NCI-H2196 treated with DMSO at 0.1 percent for 48 hours (cell line): ENCODE measurements around the gene CD2AP.
"Not testable (repeated sequence)": the region's sequence is repeated elsewhere in the genome, so short reads cannot be mapped to it uniquely, and the experiment has no call there.

Experiments used
- DNase-seq: peaks from one replicate; lab custom pipeline; 2025; ENCODE audit not compliant: unreplicated experiment; lab: John Stamatoyannopoulos, UW

The CD2AP gene, protein sequence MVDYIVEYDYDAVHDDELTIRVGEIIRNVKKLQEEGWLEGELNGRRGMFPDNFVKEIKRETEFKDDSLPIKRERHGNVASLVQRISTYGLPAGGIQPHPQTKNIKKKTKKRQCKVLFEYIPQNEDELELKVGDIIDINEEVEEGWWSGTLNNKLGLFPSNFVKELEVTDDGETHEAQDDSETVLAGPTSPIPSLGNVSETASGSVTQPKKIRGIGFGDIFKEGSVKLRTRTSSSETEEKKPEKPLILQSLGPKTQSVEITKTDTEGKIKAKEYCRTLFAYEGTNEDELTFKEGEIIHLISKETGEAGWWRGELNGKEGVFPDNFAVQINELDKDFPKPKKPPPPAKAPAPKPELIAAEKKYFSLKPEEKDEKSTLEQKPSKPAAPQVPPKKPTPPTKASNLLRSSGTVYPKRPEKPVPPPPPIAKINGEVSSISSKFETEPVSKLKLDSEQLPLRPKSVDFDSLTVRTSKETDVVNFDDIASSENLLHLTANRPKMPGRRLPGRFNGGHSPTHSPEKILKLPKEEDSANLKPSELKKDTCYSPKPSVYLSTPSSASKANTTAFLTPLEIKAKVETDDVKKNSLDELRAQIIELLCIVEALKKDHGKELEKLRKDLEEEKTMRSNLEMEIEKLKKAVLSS

DNA sequence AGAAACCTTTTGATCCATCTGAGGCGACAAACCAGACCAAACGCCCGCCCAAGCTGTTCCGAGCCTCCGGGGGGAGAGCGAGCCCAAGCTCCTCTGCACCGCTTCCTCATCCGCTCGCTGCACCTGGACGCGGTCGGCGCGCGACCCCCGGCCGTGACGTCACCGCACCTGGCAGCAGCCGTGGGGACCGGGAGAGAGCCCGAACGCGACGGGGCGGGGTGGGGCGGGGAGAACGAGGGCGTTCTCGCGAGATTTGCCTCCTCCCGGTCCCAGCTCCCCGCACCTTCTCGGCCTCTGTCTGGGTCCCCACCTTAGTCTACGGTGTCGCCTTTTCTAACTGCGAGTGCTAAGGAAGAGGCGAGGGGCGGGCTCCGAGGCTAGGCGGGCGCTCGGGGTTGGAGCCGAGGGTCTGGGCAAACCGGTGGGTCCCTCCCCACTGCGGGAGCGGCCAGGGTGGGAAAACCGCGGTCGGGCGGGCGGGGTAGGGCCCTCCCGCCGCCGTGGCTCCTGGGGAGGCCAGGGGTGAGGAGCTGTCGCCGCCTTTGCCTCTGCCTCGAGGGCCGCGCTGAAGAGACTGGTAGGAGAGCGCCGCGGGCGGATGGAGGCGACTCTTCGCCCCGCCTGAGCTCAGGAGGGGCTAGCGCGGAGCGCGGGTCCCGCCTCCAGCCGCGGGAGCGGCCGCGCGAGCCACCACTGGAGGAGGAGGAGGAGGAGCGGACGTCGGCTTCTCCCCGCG is at the start of gene CD2AP:
CD2AP (plus strand) TSS at position 293 of the 736 bp plus-strand sequence. CDS start 456 bp downstream, outside the sequence.
- peak; percentile 80 for DNase-seq

DNA sequence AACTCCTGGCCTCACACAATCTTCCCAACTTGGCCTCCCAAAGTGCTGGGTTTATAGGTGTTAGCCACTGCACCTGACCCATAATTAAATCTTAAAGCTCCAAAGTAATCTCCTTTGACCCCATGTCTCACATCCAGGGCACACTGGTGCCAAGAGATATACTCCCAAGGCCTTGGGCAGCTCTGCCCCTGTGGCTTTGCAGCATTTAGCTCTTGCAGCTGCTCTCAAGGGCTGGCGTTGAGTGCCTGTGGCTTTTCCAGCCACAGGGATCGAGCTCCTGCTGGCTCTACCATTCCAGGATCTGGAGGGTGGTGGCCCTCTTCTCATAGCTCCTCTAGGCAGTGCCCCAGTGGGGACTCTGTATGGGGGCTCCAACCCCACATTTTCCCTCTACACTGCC is 49.3 kb upstream of the CD2AP start:
- no peak for DNase-seq

DNA sequence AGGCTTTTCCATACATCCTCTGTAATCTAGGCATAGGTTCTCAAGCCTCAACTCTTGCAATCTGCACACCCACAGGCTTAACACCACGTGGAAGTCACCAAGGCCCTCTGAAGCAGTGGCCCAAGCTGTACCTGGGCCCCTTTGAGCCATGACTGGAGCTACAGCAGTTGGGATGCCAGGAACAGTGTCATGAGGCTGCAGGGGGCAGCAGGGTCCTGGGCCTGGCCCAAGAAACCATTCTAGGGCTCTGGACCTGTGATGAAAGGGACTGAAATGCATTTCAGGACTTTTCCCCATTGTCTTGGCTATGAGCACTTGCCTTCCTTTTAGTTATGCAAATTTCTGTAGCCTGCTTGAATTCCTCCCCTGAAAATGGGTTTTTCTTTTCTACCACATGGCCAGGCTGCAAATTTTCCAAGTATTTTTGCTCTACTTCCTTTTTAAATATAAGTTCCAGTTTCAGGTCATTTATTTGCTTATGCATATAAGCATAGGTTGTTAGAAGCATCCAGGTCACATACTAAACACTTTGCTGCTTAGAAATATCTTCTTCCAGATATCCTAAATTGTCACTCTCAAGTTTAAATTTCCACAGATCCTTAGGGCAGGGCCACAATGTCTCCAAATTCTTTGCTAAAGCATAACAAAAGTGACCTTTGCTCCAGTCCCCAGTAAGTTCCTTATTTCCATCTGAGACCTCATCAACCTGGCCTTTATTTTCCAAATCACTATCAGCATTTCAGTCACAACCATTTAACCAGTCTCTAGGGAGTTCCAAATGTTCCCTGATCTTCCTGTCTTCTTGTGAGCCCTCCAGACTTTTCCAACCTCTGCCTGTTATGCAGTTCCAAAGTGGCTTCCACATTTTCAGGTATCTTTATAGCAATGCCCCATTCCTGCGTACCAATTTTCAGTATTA is 48.6 kb upstream of the CD2AP start:
- DNase-seq: no peak

DNA sequence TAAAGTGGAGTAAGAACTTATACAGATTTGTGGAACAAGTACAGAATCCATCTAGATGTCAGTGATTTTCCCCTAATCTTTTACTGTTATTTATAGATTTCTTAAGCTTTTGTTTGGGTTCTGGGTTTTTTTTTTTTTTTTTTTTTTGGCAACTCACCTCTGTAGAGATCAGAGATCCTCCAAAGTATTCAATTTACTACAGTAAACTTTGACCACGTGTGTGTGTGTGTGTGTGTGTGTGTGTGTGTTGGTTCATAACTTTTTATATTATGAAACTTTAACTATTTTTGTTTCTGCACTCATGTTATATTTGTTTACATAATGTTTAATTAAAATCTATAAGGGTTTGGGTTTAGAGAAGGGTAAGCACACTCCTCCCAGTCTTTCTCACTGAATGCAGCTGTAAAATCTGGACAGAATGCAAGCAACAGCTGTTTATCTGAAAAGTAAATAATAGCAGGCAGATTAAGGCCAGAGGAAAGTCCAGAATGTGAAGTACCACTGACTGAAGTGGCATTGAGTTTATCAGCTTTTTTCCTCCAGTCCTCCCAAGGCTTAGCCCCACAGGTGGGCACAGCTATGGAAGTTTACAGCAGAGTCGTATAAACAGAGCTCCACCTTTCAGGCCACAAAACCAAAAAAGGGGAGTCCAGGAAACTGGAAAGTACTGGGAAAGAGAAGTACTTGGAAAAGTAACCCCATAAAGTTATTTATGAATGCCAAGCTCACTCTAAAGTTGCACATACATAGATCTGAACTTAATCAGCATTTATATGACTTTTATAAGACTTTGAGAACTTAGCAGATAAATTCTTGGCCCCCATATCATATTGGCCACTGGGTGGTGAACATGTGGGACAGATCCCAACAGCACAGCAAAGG is 43.0 kb upstream of the CD2AP start:
- DNase-seq: no peak

DNA sequence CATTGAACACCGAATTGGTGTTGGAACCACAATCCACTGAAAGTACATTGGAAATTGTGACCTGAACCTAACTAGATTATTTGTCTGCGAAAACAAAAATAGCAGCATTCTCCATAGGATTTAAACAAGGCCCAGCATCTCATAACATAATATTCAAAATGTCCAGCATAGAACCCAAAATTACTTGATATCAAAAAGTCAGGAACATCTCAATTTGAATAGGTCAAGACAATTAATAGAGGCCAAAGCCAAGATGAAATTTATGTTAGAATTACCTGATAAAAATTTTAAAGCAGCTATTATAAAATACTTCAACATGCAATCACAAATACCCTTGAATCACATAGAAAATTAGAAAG is 42.4 kb upstream of the CD2AP start:
- no peak for DNase-seq

DNA sequence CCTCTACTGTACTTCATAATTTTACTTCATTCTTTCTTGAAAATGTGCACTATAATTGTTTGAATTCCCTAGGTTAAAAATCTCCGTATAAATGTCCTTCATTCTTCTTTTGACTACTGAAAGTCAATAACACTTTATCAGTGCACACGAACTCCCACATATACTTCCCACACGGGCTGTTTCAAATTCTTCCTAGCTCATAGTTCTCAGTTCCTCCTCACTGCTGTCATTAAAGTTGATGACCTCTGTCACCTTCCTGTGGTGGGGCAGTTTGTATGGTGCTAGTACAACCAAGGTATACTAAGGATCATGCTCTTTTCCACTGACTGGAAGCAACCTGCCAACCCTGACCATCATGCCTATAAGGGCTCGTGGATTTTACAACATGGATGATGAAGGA is 40.0 kb upstream of the CD2AP start:
- no peak for DNase-seq

DNA sequence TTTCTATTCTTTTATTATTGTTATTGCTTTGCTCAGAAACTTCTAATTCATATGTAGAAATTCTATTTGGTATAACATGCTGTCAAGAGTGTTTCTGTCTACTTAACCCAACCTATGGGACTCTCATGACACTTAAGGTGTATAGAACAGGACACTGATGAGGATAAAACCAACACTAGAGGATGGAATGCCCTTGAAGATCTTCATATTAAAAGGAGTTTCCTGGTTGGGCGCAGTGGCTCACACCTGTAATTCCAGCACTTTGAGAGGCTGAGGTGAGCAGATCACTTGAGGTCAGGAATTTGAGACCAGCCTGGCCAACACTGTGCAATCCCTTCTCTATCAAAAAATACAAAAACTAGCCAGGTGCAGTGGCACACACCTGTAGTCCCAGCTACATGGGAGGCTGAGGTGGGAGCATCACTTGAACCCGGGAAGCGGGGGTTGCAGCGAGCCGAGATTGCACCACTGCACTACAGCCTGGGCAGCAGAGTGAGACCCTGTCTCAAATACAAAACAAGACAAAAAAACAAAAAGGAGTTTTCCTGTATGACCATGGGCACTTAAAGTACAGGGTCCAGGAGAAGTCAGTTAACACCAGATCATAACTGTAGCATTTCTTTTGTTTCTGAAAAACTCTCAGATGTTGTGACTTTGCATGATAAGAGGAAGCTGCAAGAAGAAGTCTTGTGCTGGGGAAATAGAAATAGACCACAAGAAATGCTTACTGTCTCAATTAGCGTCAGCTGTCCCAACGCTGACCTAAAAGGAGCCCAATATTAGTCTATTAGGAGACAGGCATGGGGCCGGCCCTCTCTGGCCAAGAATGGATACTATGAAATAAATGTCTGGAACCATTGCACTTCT is 38.9 kb upstream of the CD2AP start:
- DNase-seq: no peak

DNA sequence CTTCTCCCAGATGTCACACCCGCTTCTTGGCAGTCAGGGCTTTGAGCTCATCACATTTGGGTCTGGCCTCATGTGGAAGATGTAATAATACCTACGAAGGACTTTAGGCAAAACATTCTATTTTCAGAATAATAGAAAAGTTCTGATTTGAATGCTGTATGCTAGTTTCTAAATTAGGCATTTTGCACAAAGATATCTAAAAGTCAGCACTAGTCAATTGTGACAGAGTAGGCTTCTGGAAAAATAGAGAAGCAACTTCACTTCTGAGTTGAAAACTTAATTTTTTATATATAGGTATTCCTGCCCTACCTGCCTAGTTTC is 38.3 kb upstream of the CD2AP start:
- DNase-seq: no peak

DNA sequence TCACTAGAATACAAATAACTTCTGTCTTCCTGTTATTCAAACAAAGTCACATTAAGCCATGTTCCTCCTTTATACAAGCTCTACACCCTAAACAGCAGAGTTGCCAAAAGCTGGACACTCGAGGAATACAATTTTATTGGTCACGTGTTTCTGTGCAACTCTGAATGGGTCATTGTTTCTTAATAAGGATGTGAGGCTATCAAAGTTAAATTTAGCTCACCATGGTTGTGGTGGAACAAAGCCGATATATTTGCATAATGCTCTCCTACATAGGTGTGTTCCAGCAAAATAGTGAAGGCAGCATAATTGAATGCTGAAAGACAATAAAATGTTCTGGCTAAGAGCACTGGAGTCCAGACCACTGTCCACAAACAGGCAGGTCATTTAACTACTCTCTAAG is 36.9 kb upstream of the CD2AP start:
- peak; percentile 68 for DNase-seq

DNA sequence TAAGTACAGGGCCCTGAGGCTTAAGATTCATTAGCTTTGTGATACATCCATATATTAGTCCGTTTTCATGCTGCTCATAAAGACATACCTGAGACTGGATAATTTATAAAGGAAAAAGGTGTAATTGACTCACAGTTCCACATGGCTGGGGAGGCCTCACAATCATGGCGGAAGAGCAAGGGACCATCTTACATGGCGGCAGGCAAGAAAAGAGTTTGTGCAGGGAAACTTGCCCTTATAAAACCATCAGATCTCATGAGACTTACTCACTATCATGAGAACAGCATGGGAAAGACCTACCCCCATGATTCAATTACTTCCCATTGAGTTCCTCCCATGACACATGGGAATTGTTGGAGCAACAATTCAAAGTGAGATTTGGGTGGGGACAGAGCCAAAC is 32.6 kb upstream of the CD2AP start:
- DNase-seq: not testable (repeated sequence)

DNA sequence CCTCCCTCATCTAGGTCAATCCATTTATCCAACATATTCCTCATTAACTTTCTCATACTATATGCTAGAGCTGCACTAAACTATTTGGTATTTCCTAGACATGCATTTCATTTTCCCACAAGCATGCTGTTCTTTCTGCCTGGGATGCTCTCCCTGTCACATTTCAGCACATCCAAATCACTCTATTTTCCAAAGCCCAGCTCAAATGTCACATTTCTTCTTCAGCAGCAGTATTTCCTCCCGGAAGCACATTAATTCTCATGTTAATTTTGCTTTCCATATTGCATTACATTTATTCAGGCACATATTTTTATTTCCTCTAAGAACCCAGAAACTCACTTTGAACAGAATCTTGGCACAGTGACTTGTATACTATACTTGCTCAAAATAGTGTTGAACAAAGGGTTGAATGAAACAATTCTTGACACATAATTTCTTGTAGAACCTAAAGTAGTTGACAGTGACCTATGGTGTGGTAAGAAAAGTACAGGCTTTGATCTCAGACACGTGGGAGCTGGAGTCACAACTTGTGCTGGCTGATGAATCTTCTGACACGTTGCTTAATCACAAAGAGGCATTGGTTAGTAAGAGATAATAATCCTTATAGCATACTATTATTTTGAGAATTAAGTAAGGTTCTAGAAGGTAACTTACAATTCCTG is 30.8 kb upstream of the CD2AP start:
- DNase-seq: no peak

DNA sequence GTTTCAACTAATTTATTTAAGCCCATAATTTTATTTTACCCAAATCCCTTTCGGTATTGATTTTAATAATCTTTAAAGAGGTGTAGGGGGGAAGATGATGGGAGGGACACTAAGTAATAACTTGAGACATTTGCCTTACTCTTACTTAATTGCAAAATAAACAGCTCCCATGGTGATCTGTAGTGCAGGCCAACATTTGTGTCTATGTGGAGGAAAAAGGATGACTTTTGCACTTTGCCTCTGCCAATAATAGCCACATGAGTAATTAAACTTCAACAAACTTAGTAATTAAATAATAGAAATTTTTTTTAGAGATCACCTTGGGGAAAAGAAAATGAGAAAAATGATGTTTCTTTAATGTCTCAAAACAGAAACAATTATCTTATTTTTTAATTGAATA is 29.9 kb upstream of the CD2AP start:
- no peak for DNase-seq

DNA sequence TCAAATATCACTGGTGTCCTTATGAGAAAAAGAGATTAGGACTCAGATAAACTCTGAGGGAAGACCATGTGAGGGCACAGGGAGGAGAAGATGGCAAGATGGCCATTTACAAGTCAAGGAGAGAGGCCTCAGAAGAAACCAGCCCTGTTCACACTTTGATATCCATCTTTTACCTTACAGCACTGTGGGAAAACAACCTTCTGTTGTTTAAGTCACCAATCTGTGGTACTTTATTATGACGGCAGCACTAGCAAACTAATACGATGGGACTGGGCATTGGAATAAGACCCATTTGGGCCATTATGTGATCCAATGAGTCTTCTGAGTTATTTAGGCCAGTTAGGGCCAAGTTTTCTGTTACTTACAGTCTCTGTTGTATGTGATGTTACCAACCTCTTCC is 26.4 kb upstream of the CD2AP start:
- DNase-seq: no peak

DNA sequence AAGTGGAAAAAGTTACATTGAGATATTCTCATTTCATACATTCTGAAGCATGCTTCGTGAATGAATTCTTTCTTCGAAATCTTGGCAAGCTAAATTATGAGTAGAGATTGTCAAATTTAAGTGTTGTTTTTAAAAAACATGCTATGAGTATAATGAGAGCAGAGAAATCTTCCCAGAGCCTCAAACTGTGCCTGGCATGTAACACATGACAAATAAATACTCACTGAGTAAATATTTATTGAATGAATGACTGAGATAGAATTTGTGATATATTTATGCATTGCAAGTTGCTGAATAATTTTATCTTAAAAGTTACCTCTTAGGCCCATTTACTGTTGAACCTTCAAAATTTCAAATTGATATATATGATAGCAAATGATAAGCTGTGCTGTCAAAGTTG is 24.7 kb upstream of the CD2AP start:
- DNase-seq: no peak

DNA sequence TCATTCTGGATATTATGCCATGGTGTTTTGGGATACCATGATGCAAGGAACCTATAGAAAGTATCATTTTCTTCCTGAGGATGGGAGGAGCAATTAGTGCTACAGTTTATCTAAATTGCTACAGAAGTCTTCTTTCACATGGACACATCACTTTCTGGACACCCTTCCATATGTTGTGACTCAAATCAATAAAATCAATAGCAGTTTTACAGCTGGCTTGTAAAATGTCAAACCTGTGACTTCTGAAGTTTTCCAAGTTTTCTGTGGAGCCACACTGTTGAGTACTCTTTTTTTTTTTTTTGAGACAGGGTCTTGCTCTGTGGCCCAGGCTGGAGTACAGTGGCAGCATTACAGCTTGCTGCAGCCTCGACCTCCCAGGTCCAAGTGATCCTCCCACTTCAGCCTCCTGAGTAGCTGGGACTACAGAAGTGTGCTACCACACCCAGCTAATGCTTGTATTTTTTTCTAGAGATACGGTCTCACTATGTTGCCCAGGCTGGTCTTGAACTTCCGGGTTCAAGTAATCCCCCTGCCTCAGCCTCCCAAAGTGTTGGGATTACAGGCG is 24.1 kb upstream of the CD2AP start:
- no peak for DNase-seq

DNA sequence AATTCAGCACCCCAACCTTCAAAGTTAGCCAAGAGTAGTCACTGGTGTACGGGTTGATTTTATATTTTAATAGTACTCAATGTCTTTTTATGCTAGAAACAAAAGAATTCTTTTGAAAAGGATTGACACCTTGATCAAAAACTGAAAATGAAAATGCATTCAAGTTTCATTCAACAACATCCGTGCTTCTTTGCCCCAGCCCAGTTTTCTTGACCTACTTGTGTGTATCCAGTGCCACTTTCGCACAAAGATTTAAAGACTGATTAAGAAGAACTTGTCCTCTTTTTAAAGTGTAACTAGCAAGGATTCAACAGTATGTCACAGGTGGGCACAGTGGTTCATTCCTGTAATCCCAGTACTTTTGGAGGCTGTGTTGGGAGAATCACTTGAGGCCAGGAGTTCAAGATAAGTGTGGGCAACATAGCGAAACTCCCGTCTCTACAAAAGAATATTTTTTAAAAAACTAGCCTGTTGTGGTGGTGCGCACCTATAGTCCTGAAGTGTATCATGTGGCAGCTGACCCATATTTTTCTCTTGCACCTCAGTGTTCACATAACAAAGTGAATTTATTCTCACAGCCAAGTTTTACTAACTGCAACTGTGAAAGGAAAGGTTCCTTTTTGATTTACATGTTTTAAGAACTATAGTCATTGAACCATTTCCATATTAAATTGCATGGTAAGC is 22.7 kb upstream of the CD2AP start:
- DNase-seq: no peak

DNA sequence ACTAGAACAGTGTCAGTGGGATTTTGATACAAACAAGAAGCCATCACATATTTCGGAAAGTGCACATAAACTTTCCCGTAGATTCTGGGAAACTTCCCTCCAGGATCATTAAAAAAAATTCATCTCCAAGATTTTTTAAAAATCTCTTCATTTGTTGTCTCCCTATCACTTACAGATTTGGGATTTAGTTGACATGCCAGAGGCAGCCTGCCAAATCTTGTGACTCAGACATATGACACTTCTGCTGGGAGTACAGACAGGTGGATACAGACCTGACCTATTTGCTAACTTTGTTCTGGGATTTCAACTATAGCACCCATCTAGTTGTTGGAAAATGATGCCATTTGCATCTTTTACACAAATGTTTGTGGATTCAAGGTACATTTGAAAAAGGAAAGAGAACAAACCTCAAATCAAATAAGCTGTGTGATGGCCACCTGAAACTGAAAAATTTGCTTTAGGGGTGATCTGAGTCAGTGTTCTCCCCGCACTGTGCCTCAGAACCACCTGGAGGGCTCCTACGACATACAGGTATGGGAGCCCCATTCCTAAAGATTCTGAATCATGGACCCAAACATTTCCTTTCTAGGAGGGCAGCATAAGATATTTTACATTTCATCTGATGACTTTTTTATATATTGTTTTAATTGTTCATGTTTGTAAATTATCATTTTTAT is 21.9 kb upstream of the CD2AP start:
- no peak for DNase-seq
